Right lung (tissue), 5 donors: ENCODE measurements around the gene MAP3K3. TPM values are rescaled to one million over a fixed set of nuclear protein-coding genes. Genes with fewer than 3 reads are reported as not detected.

Source experiments
- DNase-seq, 2 donors: peaks; one replicate each; pipeline ENCODE4 v3.0.0-alpha.2; 2013
- polyA plus RNA-seq, 5 donors: library from polyadenylated mRNA; unstranded; fragments of 120-200 nt; gene quantifications; one replicate each; pipeline versions ENCODE4 v1.2.1 to v1.2.3, GENCODE V29; 2013; ENCODE audit warnings: inconsistent platforms in 1 of 5, low replicate concordance in 1 of 5; ENCODE audit not compliant: insufficient read length in 5 of 5, insufficient read depth in 1 of 5

The MAP3K3 gene
- polyA plus RNA-seq, 5 donors, result 36.3 to 43.0 (median 39.9) TPM

DNA sequence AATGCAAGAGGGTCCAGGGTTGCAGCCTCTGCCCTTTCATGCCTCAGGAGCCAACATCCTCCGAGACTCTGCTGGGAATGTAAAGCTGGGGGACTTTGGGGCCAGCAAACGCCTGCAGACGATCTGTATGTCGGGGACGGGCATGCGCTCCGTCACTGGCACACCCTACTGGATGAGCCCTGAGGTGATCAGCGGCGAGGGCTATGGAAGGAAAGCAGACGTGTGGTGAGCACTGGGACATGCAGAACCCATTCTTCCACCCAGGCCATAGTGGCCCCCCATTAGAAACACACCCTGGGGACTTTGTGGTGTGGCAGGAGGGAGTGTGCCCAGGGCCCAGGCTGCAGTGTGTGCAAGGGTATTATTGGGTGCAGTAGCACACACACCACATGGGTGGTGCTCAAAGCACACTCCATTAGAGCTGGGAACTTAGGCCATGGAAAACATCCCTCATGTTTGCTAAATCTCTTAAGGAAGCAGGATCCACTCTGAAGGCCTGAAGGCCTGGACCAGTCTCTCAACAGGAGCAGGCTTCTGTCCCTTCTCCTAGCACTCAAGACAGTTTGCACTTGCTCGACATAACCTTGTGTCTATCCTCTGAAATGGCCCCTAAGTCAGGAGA is 70.1 kb downstream of the MAP3K3 start:
- DNase-seq, result no peak

GRCh38 chr17:63693411-63694113 is 71.3 kb downstream of the MAP3K3 start:
- DNase-seq, result no peak

DNA sequence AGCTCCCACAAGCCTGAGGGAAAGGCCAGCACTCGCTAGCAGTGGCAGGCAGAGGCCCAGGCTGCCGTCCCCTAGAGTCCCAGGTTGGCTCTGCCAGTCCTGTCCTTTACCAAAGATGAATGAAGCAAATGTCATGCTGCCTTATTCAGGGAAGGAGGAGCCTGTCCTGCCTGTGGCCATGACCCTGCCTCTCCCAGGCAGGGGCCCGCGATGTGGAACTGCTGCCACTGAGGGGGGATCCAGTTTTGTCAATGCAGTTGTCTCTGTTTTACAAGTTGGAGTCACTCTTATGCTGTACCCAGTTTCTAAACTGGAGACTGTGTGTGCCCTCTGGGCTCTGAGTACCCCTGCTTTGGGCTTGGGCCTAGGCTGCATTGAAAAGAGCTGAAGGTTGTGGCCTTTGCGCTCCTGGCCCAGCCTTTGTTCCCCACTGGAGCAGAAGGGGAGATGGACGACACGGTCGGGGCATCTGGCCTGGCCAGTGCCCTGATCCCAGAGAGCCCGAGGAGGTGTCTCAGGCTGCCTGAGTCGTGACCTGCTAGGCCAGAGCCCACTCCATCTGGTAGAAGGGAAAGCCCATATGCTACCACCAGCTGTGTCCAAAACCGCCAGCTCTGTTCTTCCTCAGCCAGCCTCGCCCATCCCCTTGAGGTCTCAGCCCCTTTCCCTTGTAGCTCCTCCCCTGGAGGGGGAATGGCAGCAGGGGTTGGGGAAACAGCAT is 72.2 kb downstream of the MAP3K3 start:
- no peak for DNase-seq

- DNase-seq, result no peak
Measured at GRCh38 chr17:63694950-63695773, 72.9 kb downstream of the MAP3K3 start.

GRCh38 chr17:63695889-63696288 is 73.7 kb downstream of the MAP3K3 start:
- no peak for DNase-seq

- no peak for DNase-seq
Measured at GRCh38 chr17:63696381-63696961, 74.3 kb downstream of the MAP3K3 start.

GRCh38 chr17:63697341-63698286 is 75.4 kb downstream of the MAP3K3 start:
- DNase-seq, result no peak

DNA sequence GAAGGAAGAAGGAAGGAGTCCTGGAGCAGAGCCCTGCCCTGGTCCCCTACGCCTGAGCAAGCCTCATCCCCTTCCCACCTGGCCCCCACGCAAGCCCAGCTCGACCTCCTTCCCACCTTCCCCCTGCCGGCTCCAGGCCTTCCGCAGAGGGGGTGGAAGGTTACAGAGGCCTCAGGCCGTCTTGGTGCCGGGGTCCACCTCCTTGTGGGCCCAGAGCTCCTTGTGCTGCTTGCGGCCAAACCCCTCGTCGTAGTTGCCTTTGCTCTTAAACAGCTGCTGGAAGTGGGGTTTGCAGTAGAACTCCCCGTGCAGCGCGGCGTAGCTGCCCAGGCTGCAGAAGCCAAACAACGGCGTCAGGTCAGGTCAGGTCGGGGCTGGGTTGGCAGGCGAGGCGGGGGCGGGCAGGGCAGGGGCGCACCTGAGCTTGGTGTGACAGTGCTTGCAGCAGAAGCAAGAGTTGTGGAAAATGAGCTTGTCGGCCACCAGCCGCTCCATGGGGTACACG is 76.2 kb downstream of the MAP3K3 start:
- no peak for DNase-seq

DNA sequence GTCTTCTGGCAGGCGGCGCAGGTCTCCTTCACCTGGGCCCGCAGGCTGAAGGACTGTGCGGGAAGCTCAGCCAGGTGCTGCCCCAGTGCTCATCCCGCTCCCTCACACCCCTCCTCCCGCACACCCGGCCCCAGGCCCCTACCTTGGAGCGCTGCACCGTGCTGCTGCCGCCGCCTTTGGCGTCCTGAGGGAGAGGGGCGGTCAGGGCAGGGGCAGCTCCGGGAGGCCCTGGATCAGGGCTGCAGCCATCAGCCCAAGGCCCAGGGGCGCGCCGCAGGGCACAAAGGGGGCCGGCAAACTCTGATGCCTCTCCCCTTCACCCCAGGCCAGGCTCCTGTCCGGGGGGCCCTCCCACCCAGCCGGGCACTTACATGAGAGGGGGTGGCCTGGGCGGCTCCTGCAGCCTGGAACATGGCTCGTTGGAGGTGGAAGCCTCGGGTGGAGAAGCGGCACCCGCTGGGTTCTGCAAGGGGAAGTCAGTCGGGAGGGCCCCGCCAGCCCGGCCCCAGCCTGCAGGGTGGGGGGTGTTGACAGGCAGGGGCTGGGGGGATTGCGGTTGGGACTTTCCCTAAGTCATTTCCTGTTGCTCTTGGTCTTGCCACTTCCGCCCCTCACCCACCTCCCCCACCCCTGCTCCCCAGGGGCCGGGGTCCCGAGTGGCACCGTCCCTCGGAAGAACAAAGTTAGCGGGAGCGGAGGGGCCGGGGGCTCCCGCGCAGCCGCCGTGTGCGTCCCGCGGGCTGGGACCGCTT is 76.8 kb downstream of the MAP3K3 start:
- DNase-seq, result peak in 1 of 2 donors; percentile 37

GRCh38 chr17:63699638-63700527 is 77.7 kb downstream of the MAP3K3 start, which contains the start of gene LIMD2:
LIMD2 (minus strand) TSS chr17:63700125; CDS start chr17:63699298, 827 bp downstream.
- DNase-seq, result peak; percentile 31 to 40

GRCh38 chr17:63700528-63701455 is 78.6 kb downstream of the MAP3K3 start:
- DNase-seq, result peak in 1 of 2 donors; percentile 35

- DNase-seq, result no peak
Measured at GRCh38 chr17:63701456-63701820, 79.2 kb downstream of the MAP3K3 start.

- DNase-seq, result no peak
Measured at GRCh38 chr17:63701868-63702720, 79.9 kb downstream of the MAP3K3 start.

- no peak for DNase-seq
Measured at GRCh38 chr17:63702721-63703015, 80.5 kb downstream of the MAP3K3 start.

DNA sequence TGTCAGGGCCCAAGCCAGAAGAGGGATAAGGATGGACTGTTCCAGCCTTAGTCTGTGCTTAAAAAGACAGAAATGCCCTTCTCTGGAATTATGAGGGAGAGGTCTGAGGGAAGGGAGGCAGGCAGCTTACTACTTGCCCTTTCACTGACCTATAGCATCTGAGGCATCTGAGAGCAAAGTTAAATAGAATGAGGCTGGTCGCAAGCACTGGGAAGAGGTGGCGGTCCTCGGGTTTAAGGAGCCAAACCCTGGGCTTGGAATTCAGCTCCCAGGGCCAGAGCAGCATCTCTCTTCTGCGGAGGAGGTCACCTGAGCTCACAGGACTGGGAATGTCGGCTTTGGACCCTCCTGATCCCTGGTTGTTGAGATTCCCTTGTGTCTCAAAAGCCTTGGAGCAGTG is 80.8 kb downstream of the MAP3K3 start:
- DNase-seq, result no peak

DNA sequence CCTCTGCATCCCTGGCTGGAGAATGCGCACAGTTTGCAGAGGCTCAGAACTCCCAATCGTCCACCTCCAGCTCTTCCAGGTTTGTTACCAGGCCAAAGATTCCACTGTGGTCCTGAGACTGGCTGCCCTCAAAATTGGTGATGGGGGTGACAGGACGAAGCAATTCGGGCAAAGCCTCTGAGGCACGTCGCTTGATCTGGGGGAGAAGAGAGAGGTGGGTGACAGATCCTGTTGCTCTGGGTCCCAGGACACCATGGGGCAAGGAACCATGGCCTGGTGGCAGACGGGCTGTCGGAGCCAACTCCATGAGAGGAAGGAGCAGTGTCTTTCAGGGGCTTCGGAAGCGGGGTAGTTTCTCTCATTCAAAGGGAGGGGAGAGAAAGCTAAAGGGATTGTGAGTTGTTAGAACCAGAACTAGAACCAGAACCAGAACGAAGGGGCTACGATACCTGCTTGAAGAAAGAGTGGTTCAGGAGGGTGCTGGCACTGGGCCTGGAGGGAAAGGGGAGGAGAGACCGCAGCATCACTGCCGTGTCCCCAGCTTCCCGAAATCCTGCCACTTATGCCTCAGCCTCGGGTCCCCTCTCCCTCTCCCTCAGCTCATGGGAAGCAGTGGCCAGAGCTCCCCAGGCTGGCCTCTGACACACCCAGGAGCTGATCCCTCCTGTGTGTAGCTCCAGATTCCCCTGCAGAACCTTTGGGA is 81.5 kb downstream of the MAP3K3 start:
- no peak for DNase-seq
